ENCODE measurements around the gene INPP4B.

Gene INPP4B

DNA sequence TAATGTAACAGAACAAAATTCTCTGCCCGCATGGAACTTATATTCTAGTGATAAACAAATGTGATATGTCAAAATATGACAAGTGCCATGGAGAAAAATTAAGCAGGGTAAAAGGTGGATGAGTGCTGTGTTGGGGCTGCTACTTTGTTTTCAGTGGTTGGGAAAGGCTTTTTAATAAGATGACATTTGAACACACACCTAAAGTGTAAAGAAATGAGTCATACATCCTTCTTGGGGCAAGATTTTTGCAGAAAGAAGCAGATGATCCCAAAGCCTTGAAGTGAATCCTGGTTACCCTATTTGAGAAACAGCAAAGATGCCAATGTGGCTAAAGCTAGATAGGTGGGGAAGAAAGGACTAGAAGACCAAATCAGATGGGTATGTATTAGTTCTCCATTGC is 564.1 kb downstream of the INPP4B start:
- DNase-seq, result no peak

DNA sequence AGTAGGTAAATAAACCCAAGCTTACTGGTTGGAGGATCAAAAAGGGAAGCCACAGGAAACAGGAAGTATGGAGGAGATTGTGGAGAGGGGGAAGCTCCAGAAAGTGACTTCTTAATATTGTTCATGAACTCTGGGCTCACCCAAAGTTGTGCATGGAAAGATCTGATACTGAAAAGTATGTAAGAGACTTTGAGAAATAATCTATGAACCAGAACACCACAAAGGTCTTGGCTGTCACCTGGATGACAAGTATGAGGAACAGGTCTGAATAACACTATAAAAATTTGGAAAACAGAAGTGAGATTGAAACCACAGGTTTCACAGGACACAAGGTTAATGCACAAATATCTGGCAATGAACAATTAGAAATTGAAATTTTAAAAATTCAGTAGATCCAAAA is 567.4 kb downstream of the INPP4B start:
- DNase-seq, result no peak

DNA sequence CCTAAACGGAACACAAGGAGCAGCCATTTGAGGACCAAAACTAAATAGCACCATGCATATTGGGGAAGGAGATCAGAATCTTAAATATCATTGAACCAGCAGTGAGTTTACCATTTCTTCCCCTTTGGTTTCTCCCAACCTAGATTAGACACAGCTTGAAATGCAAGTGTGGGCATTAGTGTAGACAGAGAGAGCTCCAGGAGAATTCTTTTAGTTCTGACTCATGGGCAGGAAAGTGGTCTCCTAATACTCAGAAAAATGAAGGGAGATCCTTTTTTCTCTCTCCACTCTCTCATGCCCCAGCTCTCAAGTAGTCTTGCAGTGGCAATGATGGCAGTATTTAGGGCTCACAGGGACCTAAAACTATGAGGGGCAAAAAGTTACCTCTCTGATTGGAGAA is 567.9 kb downstream of the INPP4B start:
- no peak for DNase-seq

DNA sequence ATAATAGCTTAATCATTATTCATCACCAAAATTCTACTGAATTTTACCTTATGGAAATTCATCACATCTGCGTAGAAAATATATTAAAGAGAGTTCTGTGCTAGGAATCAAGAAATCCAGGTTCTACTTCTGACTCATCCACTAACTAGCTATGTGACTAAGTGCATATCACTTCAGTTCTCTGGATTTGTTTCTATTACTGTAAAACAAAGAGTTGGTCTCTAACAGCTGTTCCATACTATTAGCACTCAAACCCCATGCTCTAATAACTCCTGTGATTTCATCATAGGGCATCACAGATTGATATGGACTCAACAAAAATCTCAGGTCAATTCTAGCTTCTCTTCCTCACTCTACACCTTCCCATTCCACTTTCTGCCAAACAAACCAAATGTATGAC is 572.0 kb downstream of the INPP4B start:
- DNase-seq, result no peak

DNA sequence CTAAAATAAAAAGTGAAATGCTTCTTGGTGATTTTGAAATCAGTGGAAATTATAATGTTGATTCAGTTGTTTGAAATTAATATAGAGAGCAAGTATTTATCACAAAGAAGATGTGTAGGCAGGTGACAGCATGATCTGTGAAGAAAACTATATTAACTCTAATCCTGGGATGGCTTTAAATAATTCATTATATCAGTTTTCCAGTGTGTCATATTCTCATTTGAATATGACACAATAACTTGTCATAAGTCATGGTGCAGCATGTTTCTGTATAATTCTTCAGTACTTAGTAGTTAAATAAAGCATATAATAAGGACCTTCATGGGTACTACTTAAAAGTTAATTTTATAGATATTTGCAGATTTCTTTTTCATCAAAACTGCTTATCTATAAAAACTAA is 573.6 kb downstream of the INPP4B start:
- DNase-seq, result no peak

DNA sequence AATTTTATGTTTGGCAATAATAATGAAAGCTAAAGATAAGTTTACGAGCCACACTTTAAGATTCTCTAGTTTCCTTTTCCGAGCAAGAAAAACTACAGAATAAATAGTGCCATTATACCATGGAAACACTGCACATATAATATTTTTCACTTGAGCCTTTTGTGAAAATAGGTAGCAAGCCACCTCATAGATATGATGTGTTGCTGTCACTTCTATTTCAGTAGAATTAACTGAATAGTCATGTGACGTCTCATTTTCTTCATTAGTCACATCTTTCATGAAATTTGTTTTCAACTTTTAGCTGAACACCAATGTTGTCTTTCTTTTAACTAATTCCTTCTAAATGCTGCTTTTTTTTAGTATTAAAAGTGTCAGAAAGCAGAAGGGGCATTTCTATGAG is 574.3 kb downstream of the INPP4B start:
- no peak for DNase-seq

DNA sequence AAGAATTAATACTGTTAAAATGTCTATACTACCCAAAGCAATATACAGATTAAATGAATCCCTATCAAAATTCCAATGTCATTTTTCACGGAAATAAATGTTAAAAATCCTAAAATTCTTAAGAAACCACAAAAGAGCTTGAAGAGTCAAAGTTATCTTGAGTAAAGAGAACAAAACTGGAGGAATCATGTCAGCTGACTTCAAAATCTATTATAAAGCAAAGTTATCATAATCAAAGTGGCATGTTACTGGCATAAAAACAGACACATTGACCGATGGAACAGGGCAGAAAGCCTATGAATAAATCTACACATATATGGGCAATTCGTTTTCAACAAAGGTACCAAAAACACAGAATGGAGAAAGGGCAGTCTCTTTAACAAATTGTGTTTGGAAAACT is 579.0 kb downstream of the INPP4B start:
- no peak for DNase-seq

DNA sequence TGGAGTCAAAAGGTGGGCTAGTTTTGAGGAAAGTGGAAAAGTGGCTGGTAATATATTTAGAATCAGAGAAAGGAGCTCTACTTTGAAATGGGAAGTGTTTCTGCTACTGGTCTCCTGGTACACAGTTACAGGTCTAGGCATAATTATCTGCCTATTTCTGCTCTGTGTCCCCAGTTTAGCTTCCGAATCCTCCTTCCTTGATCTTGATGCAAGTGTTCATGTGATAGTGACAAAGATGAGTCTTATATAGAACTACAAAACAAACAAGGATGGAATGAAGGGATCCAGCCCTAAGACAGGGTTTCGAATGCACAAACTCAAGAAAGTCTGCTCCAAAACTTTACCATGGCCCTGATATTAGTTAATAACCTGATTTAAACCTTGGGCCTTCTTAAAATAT is 580.2 kb downstream of the INPP4B start:
- no peak for DNase-seq

DNA sequence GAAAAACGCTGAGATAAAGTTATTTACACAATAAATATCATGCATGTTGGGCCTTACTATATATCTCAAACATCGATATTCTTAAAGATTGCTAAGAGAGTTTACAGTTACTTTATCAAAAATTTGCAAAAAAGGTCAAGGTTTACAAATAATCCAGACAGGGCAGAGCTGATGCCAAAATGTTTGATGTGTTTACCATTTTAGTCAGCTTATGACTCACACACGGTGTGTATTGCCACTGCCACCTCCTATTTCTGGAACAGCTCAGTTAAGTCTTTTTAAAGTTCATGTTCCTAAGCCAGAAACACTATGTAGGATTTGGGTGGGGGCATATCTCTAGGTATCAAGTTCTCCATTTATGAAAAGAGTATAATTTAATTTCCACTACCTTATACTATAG is 580.6 kb downstream of the INPP4B start:
- DNase-seq, result peak in 1 of 5 donors; percentile 41

DNA sequence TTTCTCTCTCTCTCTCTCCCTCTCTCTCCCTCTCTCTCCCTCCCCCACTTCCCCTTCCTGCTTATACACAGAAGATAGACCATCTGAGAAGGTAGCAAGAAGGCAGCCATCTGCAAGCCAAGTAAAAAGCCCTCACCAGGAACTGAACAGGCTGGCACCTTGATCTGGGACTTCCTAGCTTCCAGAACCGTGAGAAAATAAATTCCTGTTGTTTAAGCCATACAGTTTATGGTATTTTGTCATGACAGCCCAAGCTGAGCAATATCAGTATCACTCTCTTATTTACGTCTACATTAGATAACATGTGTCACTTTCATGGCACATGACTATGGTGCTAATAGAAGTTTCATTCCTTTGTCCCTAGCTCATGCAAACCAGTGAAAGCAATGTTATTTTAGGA is 581.1 kb downstream of the INPP4B start:
- DNase-seq, result no peak

DNA sequence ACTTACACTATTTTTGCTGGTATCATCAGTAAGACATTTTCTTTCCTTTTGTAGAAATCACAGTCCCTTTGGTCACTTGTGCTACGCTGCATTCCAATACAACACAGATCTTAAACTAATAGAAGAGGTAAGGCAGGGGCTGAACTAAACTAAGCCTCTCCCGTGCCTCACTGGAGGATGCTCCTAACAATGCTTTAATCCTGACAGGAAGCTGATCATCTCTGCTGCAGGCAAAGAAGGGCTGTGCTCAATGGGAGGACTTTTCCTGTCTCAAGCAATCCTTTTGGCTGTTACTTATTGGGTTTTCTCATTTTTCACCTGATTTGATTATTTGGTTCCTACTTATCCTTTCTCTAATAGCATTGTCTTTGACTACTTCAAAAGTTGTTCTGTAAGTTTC is 583.1 kb downstream of the INPP4B start:
- no peak for DNase-seq

DNA sequence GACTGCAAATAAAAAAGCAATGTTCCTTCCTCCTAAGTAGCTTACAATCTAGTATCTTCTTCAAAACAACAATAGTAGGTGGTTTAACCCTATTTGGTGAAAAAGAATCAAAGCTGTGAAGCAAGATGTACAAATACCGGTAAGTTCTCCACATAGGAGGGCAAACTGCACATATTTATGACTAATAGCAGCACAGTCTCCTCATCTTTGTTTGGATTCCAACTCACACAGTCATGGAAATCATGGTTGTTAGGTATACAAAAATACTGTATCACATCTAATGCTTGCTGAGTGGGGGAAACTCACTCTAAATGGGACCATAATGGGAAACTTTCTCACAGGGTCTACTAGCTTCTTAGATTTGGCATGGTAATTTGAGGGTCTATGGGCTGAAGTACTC is 597.2 kb downstream of the INPP4B start:
- DNase-seq, result no peak

DNA sequence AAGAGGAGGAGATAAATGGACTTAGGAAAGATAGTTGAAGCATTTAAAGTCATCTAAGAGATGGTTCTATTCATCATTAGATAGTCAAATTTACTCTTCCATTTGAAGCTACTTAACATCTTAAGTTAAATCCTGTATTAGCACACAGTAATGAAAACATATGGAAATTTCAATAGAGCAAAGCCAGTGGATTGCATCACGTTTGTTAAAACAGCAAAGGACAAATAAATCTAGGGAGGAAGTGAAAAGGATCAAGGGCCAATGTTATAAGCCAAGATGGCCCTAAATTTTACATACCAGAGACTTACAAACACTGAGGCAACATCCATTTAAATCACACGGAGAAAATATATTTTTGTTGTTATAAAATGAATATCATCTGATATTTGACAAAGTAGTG is 602.8 kb downstream of the INPP4B start:
- no peak for DNase-seq

DNA sequence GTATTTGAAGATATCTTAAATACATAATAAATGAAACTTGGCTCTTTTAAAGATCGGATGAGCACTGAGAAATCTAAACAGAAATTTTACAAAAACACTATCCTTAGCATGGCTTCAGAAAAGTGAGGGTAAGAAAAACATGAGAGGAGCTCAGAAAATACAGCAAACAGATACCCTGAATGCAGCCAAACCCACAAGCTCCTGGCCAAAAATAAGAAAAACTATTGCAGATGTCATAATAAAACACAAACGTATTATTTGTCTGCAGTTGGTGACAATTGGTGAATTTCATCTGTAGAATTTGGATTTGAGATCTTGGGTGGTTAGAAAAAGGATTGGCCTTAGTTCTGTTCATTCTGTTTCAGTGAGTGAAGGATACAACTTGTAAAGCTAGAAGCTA is 603.9 kb downstream of the INPP4B start:
- no peak for DNase-seq

DNA sequence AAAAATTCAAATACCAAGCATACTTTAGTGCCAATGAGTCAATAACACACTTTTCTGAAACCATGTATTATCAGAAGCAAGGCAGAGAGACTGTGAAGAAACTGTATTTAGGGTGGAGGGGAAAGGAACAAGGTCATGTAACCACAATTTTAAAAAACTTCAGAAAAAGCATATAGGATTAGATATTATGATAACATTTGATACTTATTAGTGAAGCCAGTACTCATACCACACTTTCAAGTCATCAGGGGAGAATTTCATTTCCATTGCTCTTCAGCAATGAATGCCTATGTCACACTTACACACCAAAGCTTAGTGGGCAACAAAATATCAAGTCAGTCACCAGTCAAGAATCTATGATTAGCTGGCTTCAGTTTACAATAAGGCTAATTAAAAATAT is 607.5 kb downstream of the INPP4B start:
- no peak for DNase-seq

DNA sequence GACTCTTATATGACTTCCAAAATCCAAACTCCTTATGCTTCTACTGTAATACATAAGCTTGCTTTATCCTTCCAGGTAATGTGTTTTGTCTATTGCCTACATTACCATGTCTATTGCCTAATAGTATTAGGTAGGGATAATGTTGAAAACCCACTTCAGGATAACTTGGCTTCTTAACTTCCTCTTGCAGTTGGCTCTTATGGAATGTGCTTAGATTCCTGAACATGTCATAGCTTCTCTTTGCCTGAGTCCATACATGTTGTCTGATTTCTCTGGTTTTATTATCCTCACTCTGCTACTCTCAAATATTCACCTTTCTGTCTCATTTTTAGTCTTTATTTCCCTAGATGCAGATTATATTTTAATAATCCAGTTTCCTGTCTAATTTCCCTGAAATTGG is 609.8 kb downstream of the INPP4B start:
- DNase-seq, result no peak

DNA sequence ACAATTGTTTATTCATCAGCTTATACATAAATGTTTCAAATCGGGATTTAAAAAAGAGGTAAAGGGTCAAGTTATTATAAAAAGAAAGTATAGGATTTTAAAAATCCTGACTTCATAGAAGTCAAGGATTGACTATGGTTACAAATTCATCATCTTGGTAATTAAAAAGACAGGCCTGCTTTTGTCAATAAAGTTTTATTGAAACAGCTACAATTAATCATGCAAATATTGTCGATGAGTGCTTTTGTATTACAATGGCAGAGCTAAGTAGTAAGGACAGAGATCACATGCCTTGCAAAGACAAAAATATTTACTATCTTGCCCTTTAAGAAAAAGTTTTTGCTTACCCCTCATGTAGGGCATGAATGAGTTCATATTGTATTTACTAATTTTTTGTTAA is 614.3 kb downstream of the INPP4B start:
- DNase-seq, result no peak

DNA sequence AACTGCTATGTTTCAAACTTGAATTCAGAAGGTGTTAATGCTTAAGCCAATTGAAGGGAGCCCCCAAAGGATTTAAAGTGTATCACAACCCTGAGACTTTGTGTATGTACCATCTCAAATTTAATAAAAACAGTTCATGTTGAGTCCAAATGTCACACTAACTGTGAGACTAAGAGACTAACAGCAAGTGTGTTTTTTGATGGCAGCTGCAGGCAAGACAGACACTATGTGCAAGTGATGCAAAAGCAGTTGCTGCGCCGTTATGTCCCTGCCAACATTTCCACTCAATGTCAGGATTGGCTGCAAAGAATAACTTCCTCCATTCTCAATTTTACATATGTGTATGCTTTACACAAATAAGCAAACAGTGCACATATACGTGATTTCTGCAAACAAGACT is 615.1 kb downstream of the INPP4B start:
- peak in 1 of 5 donors; percentile 2 for DNase-seq

DNA sequence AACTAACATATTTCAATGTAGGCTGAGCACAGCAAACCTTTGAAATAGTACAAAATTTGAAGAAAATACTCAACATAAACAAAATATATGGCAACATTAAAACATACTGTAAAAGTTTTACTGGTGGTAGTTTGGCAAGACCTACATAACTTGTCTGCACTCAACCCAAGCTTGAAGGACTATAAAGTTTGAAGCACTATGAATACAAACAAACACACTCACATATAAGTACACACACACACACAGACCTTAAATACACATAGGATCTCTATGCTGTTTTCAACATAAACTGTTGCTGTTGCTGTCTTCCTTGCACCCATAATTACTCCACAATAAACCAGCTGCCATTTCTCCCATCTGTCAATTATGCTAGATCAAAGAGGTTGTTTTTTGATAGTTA is 620.1 kb downstream of the INPP4B start:
- DNase-seq, result no peak

DNA sequence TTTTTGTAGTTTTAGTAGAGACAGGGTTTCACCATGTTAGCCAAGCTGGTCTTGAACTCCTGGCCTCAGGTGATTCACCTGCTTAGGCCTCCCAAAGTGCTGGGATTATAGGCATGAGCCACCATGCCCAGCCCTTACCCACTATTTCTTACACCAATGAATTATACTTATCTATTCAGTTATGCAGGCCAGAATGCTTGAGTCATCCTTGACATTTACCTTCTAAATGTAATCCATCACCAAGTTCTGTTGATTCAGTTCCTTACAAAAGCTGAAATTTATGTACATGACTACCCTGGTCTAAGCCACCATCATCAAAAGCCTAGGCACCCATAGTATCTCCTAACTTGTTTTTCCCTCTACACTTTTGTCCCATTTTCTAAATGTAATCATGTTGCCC is 624.0 kb downstream of the INPP4B start:
- no peak for DNase-seq

DNA sequence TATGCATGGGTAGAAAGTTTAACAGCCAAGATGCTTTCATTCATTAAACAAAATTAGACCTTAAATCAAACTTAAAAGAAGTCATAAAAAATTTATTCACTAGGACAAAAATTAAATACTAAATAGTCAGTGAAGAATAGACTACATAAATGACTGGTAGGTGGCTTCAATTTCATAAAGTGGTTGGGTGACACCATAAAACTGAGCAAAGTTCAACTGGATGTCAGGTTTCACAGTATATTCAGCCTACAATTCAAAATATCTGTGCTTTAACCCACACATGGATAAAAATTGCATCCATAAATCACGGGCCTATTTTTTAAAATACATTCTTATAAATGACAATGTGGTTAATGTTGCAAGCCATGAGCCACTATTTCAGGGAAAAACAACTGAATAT is 627.4 kb downstream of the INPP4B start:
- DNase-seq, result no peak

DNA sequence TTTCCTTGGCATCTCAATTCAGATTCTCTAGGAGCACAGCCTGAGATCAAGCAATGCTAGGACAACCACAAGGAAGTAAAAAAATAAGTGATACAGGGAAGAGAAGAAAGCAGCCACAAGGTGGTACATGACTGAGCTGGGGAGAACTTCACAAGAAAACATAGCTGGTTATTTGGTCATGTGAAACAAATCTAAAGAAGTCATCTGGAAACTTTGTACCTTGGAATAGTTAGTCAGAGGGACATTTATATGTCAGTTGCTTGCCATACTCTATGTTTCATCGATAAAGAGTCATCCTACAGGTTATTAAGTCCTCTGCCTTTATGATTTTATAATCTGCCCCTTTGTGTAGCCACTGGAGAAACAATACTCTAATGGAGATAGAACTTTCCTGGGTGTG is 634.7 kb downstream of the INPP4B start:
- peak in 1 of 5 donors; percentile 2 for DNase-seq

DNA sequence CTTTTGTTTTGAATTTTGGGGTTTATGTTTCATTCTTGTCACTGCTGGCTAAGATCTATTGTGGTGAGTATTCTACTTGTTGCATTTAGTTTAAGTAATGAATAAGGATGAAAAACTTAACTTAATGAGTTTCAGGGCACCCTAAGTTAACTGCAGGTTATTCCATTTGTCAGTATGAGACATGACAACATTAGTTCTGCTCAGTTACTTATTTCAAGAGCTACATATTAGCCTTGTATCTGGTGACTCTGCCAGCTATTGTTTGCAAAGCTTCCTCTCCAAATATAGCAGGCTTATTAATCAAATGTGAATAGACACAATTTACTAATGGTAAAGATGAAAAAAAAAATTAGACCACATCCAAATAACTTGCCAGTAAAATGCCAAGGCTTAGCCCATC is 642.6 kb downstream of the INPP4B start:
- DNase-seq, result no peak

DNA sequence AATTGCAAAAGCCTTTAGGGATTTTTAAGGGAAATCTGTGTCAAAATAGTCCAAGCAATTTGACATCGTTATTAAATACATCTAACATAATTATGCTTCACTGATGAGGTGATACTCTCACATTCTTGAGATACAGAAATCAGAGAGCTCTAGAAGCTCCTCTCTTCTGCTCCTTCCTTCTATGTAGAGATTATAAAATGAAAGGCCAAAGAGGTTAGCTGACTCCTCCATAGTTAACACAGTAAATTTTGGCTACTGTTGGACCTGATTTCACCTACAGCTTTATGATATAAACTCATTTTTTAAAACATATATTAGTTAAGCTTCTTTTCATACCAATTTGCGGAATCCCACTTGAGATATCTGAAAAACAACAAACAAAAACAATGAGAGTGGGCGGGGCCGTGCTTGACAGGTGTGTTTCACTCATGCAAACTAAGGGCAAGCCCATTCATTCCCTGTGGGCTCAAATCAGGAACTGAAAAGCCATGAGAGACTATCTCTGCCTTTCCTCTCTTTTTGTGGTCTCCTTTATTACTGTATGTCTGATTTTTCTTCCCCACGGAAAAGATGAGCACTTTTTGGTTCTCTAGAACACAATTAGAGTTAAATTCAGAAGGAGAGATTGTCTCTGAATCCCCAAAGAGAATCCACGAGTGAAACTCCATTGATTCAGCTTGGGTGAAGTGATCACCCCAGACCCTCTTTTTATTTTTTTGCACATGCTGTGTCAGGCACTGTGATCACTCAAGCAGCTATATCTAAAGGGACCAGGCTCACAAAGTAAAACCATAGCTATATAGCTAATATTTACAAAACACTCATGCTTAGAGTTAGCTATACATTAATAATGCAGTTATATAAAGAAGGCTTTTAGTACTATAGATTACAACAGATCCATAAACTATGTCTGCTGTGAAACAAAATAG is 643.4 kb downstream of the INPP4B start:
- DNase-seq, result no peak

DNA sequence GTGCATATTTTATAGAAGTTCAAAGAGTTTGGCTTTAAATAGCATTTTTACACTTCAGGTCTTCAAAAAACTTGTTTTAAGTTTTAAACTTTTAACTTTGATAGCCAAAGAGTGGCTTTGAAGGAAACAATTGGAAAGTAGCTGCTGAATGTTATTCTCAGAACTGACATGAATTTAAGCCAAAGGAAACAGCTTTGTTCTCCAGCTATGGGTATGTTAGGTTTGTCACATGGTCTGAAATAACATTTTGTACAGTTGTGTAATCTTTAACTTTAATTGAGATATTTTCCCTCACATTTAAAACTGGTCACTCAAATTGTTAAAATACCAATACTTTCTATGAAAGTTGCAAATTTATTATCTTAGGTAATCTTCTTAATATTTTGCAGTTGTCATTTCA is 645.1 kb downstream of the INPP4B start:
- DNase-seq, result no peak
